Tibial nerve (tissue), 4 donors: ENCODE measurements around the gene PPFIBP2. TPM values are rescaled to one million over a fixed set of nuclear protein-coding genes. Genes with fewer than 3 reads are reported as not detected.
A peak's percentile ranks its signal among the peaks of the same experiment; 100 is the strongest.

Experiments
- DNase-seq, 2 donors: peaks; one replicate each; pipeline ENCODE4 v3.0.0-alpha.2; 2019; ENCODE audit warnings: low spot score in 2 of 2
- H3K27ac ChIP-seq, 4 donors: fragments of 200-600 bp; sonication (generic) in 3 of 4; one replicate each; pipeline ENCODE4 v1.5.1; 2017 to 2019; ENCODE audit warnings: mild to moderate bottlenecking in 1 of 4
- H3K27me3 ChIP-seq, 2 donors: fragments of 200-600 bp; sonication (generic) in 1 of 2; one replicate each; pipeline versions ENCODE4 v1.5.1 to v1.6.0; 2017 to 2019
- H3K36me3 ChIP-seq, 3 donors: fragments of 200-600 bp; sonication (generic); one replicate each; pipeline ENCODE4 v1.5.1; 2018 to 2019
- H3K4me1 ChIP-seq, 4 donors: fragments of 200-600 bp; sonication (generic) in 3 of 4; one replicate each; pipeline ENCODE4 v1.5.1; 2017 to 2019
- H3K4me3 ChIP-seq, 4 donors: fragments of 200-600 bp; sonication (generic) in 3 of 4; one replicate each; pipeline ENCODE4 v1.5.1; 2017 to 2019; ENCODE audit warnings: mild to moderate bottlenecking in 1 of 4, moderate library complexity in 1 of 4
- H3K9me3 ChIP-seq, 4 donors: fragments of 200-600 bp; sonication (generic) in 3 of 4; one replicate each; pipeline ENCODE4 v1.5.1; 2017 to 2019
- EP300 ChIP-seq, 2 donors: sonication (generic); formaldehyde crosslinking; IDR thresholded peaks; one replicate each; pipeline ENCODE4 v1.6.1; 2017; ENCODE audit warnings: antibody characterized with exemption in 2 of 2, mild to moderate bottlenecking in 1 of 2
- POLR2A ChIP-seq, 2 donors: fragments of 450-650 bp; IDR thresholded peaks; one replicate each; pipeline ENCODE4 v1.6.1; 2017; ENCODE audit warnings: antibody characterized with exemption in 2 of 2, mild to moderate bottlenecking in 2 of 2, moderate library complexity in 2 of 2
- WGBS, 2 donors: methylation state at CpG; one replicate each; pipeline ENCODE4 v1.1.5; 2018; 5-methylcytosine and 5-hydroxymethylcytosine counted together
- total RNA-seq, 4 donors: library from RNA; depleted of rRNA; stranded (reverse); fragments of >200 nt; gene quantifications; one replicate each; pipeline ENCODE4 v1.1.0, GENCODE V29; 2016
- TF ChIP-seq, protein P1 (sequence below), 5 experiments: fragments of 200-600 bp in 3 of 5; fragments of 450-650 bp in 2 of 5; sonication (generic) in 3 of 5; IDR thresholded peaks; one replicate each; pipeline ENCODE4 v1.5.1; 2016 to 2019; ENCODE audit warnings: antibody characterized with exemption in 5 of 5, mild to moderate bottlenecking in 3 of 5, moderate library complexity in 2 of 5

PPFIBP2 gene
- total RNA-seq, 4 donors from 2014 or later = 19.8 to 110 (median 29.2) TPM

DNA sequence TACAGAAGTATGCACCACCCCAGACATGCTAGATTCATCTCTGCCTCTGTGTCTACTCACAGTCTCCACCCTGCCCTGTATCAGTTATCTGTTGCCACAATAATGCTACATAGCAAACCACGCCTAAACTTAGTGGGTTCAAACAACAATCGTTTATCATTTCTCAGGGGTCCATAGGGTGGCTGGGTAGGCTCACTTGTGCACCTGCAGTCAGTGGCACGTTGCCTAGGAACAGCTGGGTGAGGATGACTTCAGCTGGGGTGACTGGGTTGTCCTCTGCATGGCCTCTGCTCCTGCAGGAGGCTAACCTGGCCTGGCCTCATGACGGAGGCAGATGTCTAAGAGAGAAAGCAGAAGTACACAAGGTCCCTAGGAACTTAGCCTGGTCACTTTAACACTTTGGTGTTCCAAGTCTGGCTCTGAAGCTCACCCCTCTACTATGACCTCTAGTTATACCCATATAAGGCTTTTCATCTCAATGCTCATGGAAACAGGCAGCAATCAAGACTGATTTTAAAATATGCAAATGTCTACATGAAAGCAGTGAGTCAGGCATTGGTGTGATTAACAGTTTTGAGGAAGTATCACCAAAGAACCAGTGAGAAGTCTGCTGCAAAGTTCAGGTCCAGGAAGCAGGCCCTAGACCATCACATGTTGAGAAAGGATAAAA, 17.8 kb upstream of the PPFIBP2 start:
- H3K36me3 ChIP-seq = no peaks in the 10 kb centered on the region
- H3K4me3 ChIP-seq = no peak overlapping the region
- no peaks in the 10 kb centered on the region for H3K27me3 ChIP-seq
- TF ChIP-seq EP300 (IDR thresholded peaks at IDR 0.05) = peak in 1 of 2 donors; percentile 8
- TF ChIP-seq, protein P1, sequence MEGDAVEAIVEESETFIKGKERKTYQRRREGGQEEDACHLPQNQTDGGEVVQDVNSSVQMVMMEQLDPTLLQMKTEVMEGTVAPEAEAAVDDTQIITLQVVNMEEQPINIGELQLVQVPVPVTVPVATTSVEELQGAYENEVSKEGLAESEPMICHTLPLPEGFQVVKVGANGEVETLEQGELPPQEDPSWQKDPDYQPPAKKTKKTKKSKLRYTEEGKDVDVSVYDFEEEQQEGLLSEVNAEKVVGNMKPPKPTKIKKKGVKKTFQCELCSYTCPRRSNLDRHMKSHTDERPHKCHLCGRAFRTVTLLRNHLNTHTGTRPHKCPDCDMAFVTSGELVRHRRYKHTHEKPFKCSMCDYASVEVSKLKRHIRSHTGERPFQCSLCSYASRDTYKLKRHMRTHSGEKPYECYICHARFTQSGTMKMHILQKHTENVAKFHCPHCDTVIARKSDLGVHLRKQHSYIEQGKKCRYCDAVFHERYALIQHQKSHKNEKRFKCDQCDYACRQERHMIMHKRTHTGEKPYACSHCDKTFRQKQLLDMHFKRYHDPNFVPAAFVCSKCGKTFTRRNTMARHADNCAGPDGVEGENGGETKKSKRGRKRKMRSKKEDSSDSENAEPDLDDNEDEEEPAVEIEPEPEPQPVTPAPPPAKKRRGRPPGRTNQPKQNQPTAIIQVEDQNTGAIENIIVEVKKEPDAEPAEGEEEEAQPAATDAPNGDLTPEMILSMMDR (IDR thresholded peaks at IDR 0.05) = no peak
- TF ChIP-seq POLR2A (IDR thresholded peaks at IDR 0.05) = no peak
- H3K9me3 ChIP-seq = no peaks in the 10 kb centered on the region
- H3K27ac ChIP-seq = no peak overlapping the region
- DNase-seq = no peak
- WGBS, 2 donors = 73 to 75% methylated on average over 4 of the region's 4 CpGs
- peaks cover 0 to 17% (median 0%) of the 10 kb centered on the region in 4 donors for H3K4me1 ChIP-seq

DNA sequence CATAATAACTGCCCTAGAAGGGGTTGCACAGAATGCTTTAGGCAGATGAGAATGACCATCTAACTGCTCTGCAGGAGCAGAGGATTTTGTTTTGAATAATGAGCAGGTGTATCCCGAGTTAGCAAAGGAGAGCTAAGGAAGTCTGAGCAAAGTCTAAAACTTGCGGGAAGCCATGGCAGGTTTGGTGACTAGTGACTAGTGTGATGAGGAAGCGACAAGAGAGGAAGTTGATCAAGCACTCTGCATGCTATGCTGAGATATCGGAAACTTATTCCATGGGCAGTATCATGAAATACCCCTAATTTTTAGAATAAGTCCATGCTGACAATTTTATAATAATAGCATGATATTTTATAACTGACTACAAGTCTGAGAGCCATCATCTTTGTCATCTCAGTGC, 15.6 kb upstream of the PPFIBP2 start:
- WGBS, 2 donors = 76 to 83% methylated on average over 4 of the region's 4 CpGs
- Histone ChIP-seq H3K27me3 (no peaks in the 10 kb centered on the region), H3K4me1 (peaks cover 0 to 9% (median 0%) of the 10 kb centered on the region in 4 donors), H3K36me3 (peaks cover 0 to 8% (median 0%) of the 10 kb centered on the region in 3 donors), H3K9me3 (no peaks in the 10 kb centered on the region), H3K27ac (no peak overlapping the region), H3K4me3 (no peak overlapping the region)
- TF ChIP-seq EP300 (IDR thresholded peaks at IDR 0.05) (no peak), POLR2A (IDR thresholded peaks at IDR 0.05) (no peak)
- TF ChIP-seq, protein P1 (IDR thresholded peaks at IDR 0.05) = no peak
- no peak for DNase-seq

DNA sequence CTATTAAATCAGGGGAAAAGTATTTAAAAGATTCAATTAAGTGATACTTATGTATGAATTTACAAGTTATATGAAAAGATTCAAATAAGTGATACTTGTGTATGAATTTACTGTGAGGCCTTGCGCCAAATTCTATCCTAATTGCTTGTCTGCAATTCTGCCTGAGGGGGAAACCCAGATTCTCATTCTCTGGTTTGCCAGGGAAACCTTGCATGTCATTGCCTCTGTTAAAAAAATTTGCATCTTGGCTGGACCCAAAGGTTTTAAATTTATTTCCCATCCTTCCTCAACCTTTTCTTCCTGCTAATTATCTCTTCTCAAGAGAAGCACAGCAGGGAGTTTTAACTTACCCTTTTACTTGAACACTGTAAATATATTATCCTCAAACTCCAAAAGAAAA, 14.7 kb upstream of the PPFIBP2 start:
- Histone ChIP-seq H3K27ac (no peak overlapping the region), H3K4me1 (peaks cover 0 to 9% (median 0%) of the 10 kb centered on the region in 4 donors), H3K27me3 (no peaks in the 10 kb centered on the region), H3K9me3 (no peaks in the 10 kb centered on the region), H3K4me3 (no peak overlapping the region), H3K36me3 (peaks cover 0 to 15% (median 0%) of the 10 kb centered on the region in 3 donors)
- no peak for DNase-seq
- 94 to 100% methylated on average over 1 of the region's 1 CpG for WGBS, 2 donors
- TF ChIP-seq, protein P1 (IDR thresholded peaks at IDR 0.05) = no peak
- TF ChIP-seq EP300 (IDR thresholded peaks at IDR 0.05) (no peak), POLR2A (IDR thresholded peaks at IDR 0.05) (no peak)

DNA sequence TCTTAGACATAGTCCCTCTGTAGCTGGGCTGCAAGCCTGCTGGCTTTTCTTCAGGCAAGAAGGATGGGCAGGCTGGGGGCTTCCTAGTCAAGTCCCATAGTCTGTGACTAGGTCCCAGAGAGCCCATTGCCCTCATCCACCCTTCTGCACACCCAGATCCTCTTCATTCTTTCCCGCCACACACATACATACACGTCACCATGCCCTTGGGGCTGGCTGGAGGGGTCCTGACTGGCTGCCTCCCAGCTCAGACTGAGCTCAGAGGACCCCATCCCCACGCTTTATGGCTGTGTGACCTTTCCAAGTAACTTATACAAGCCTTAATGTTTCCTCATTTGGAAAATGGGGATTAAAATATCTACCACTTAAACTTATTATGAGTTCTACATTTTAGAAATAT, 13.5 kb upstream of the PPFIBP2 start:
- WGBS, 2 donors = 86 to 88% methylated on average over 3 of the region's 3 CpGs
- peaks cover 0 to 24% (median 0%) of the 10 kb centered on the region in 3 donors for H3K36me3 ChIP-seq
- no peaks in the 10 kb centered on the region for H3K27me3 ChIP-seq
- H3K4me1 ChIP-seq = peaks cover 0 to 9% (median 0%) of the 10 kb centered on the region in 4 donors
- no peaks in the 10 kb centered on the region for H3K9me3 ChIP-seq
- no peak for DNase-seq
- TF ChIP-seq, protein P1 (IDR thresholded peaks at IDR 0.05) = no peak
- TF ChIP-seq EP300 (IDR thresholded peaks at IDR 0.05) = no peak
- H3K27ac ChIP-seq = no peak overlapping the region
- no peak overlapping the region for H3K4me3 ChIP-seq

DNA sequence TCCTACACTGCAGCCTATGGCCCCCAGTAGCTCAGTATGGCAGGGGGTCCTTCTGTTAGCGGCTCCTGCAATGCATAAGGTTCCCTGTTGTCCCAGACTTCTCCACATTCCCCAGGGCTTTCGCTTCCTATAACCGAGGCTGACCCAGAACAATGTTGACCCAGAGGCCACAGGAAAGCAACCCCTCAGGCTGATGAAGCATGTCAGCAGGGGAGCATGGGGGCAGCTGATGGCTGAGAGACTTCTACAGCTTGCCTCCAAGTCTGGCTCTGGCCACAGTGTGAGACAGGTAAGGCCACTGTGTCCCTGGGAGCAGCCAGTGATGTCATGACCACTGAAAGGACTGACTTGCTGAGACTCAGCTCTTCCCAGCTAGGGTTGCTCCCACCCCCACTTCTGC, 12.5 kb upstream of the PPFIBP2 start:
- TF ChIP-seq POLR2A (IDR thresholded peaks at IDR 0.05) = no peak
- TF ChIP-seq, protein P1 (IDR thresholded peaks at IDR 0.05) = no peak

More for the DNA sequence above, 12.5 kb upstream of the PPFIBP2 start:
- Histone ChIP-seq H3K9me3 (no peaks in the 10 kb centered on the region), H3K4me1 (peaks cover 0 to 9% (median 0%) of the 10 kb centered on the region in 4 donors), H3K27ac (no peak overlapping the region), H3K27me3 (no peaks in the 10 kb centered on the region), H3K4me3 (no peak overlapping the region), H3K36me3 (peaks cover 0 to 27% (median 0%) of the 10 kb centered on the region in 3 donors)
- WGBS, 2 donors = 68 to 71% methylated on average over 3 of the region's 3 CpGs
- DNase-seq = no peak
